Tibial nerve (tissue), 4 donors: Measurements from ENCODE around the gene SLC16A7. TPM values are rescaled to one million over a fixed set of nuclear protein-coding genes. Genes with fewer than 3 reads are reported as not detected.

Experiments
- DNase-seq, 2 donors: peaks; one replicate each; pipeline ENCODE4 v3.0.0-alpha.2; 2019; ENCODE audit warnings: low spot score in 2 of 2
- H3K27ac ChIP-seq, 4 donors: fragments of 200-600 bp; sonication (generic) in 3 of 4; one replicate each; pipeline ENCODE4 v1.5.1; 2017 to 2019; ENCODE audit warnings: mild to moderate bottlenecking in 1 of 4
- H3K27me3 ChIP-seq, 2 donors: fragments of 200-600 bp; sonication (generic) in 1 of 2; one replicate each; pipeline versions ENCODE4 v1.5.1 to v1.6.0; 2017 to 2019
- H3K36me3 ChIP-seq, 3 donors: fragments of 200-600 bp; sonication (generic); one replicate each; pipeline ENCODE4 v1.5.1; 2018 to 2019
- H3K4me1 ChIP-seq, 4 donors: fragments of 200-600 bp; sonication (generic) in 3 of 4; one replicate each; pipeline ENCODE4 v1.5.1; 2017 to 2019
- H3K4me3 ChIP-seq, 4 donors: fragments of 200-600 bp; sonication (generic) in 3 of 4; one replicate each; pipeline ENCODE4 v1.5.1; 2017 to 2019; ENCODE audit warnings: mild to moderate bottlenecking in 1 of 4, moderate library complexity in 1 of 4
- H3K9me3 ChIP-seq, 4 donors: fragments of 200-600 bp; sonication (generic) in 3 of 4; one replicate each; pipeline ENCODE4 v1.5.1; 2017 to 2019
- CTCF ChIP-seq, 5 experiments: fragments of 200-600 bp in 3 of 5; fragments of 450-650 bp in 2 of 5; sonication (generic) in 3 of 5; IDR thresholded peaks; one replicate each; pipeline ENCODE4 v1.5.1; 2016 to 2019; ENCODE audit warnings: antibody characterized with exemption in 5 of 5, mild to moderate bottlenecking in 3 of 5, moderate library complexity in 2 of 5
- EP300 ChIP-seq, 2 donors: sonication (generic); formaldehyde crosslinking; IDR thresholded peaks; one replicate each; pipeline ENCODE4 v1.6.1; 2017; ENCODE audit warnings: antibody characterized with exemption in 2 of 2, mild to moderate bottlenecking in 1 of 2
- POLR2A ChIP-seq, 2 donors: fragments of 450-650 bp; IDR thresholded peaks; one replicate each; pipeline ENCODE4 v1.6.1; 2017; ENCODE audit warnings: antibody characterized with exemption in 2 of 2, mild to moderate bottlenecking in 2 of 2, moderate library complexity in 2 of 2
- WGBS, 2 donors: methylation state at CpG; one replicate each; pipeline ENCODE4 v1.1.5; 2018; 5-methylcytosine and 5-hydroxymethylcytosine counted together
- total RNA-seq, 4 donors: library from RNA; depleted of rRNA; stranded (reverse); fragments of >200 nt; gene quantifications; one replicate each; pipeline ENCODE4 v1.1.0, GENCODE V29; 2016

SLC16A7 gene
- total RNA-seq, 4 donors from 2014 or later = 16.0 to 47.9 (median 29.3) TPM

- no peak for DNase-seq
- Histone ChIP-seq H3K36me3 (no peaks in the 10 kb centered on the region), H3K4me1 (no peaks in the 10 kb centered on the region), H3K4me3 (no peak overlapping the region), H3K9me3 (no peaks in the 10 kb centered on the region), H3K27ac (no peak overlapping the region), H3K27me3 (no peaks in the 10 kb centered on the region)
- 85 to 90% methylated on average over 7 of the region's 7 CpGs for WGBS, 2 donors
- TF ChIP-seq POLR2A (IDR thresholded peaks at IDR 0.05) (no peak), EP300 (IDR thresholded peaks at IDR 0.05) (no peak), CTCF (IDR thresholded peaks at IDR 0.05) (no peak)
Measured at GRCh38 chr12:59812716-59813115, 216.9 kb downstream of the SLC16A7 start.

- DNase-seq = no peak
- no peaks in the 10 kb centered on the region for H3K36me3 ChIP-seq
- H3K4me3 ChIP-seq = no peak overlapping the region
- WGBS, 2 donors = 73 to 82% methylated on average over 2 of the region's 2 CpGs
- TF ChIP-seq EP300 (IDR thresholded peaks at IDR 0.05) = no peak
- TF ChIP-seq POLR2A (IDR thresholded peaks at IDR 0.05) = no peak
- TF ChIP-seq CTCF (IDR thresholded peaks at IDR 0.05) = no peak
- H3K4me1 ChIP-seq = no peaks in the 10 kb centered on the region
- H3K27ac ChIP-seq = no peak overlapping the region
- H3K27me3 ChIP-seq = no peaks in the 10 kb centered on the region
- no peaks in the 10 kb centered on the region for H3K9me3 ChIP-seq
Measured at GRCh38 chr12:59820594-59821011, 224.8 kb downstream of the SLC16A7 start.

GRCh38 chr12:59823567-59823966 is 227.7 kb downstream of the SLC16A7 start:
- H3K27me3 ChIP-seq = no peaks in the 10 kb centered on the region

GRCh38 chr12:59827767-59828166 is 231.9 kb downstream of the SLC16A7 start:
- no peaks in the 10 kb centered on the region for H3K27me3 ChIP-seq
- WGBS, 2 donors = 70 to 82% methylated on average over 3 of the region's 3 CpGs

More at GRCh38 chr12:59823567-59823966, 227.7 kb downstream of the SLC16A7 start:
- DNase-seq = no peak
- no peaks in the 10 kb centered on the region for H3K36me3 ChIP-seq
- no peak overlapping the region for H3K4me3 ChIP-seq
- no peaks in the 10 kb centered on the region for H3K9me3 ChIP-seq
- no peaks in the 10 kb centered on the region for H3K4me1 ChIP-seq
- no peak overlapping the region for H3K27ac ChIP-seq
- no peak for TF ChIP-seq CTCF (IDR thresholded peaks at IDR 0.05)
- TF ChIP-seq EP300 (IDR thresholded peaks at IDR 0.05) = no peak
- TF ChIP-seq POLR2A (IDR thresholded peaks at IDR 0.05) = no peak

GRCh38 chr12:59828521-59828920 is 232.7 kb downstream of the SLC16A7 start:
- TF ChIP-seq CTCF (IDR thresholded peaks at IDR 0.05) (no peak), POLR2A (IDR thresholded peaks at IDR 0.05) (no peak), EP300 (IDR thresholded peaks at IDR 0.05) (no peak)
- Histone ChIP-seq H3K36me3 (no peaks in the 10 kb centered on the region), H3K4me1 (no peaks in the 10 kb centered on the region)

More at GRCh38 chr12:59827767-59828166, 231.9 kb downstream of the SLC16A7 start:
- Histone ChIP-seq H3K27ac (no peak overlapping the region), H3K4me1 (no peaks in the 10 kb centered on the region), H3K9me3 (no peaks in the 10 kb centered on the region), H3K36me3 (no peaks in the 10 kb centered on the region), H3K4me3 (no peak overlapping the region)
- no peak for TF ChIP-seq EP300 (IDR thresholded peaks at IDR 0.05)
- TF ChIP-seq CTCF (IDR thresholded peaks at IDR 0.05) = no peak
- TF ChIP-seq POLR2A (IDR thresholded peaks at IDR 0.05) = no peak
- DNase-seq = no peak

More at GRCh38 chr12:59828521-59828920, 232.7 kb downstream of the SLC16A7 start:
- Histone ChIP-seq H3K27ac (no peak overlapping the region), H3K27me3 (no peaks in the 10 kb centered on the region), H3K9me3 (no peaks in the 10 kb centered on the region), H3K4me3 (no peak overlapping the region)
- DNase-seq = no peak
